Fibroblast of gingiva (primary cell): ENCODE data around the gene SYNPO2L.
"Not testable (repeated sequence)": the region's sequence is repeated elsewhere in the genome, so short reads cannot be mapped to it uniquely, and the experiment has no call there.

Experiments used
- DNase-seq: peaks from one replicate; pipeline ENCODE4 v3.0.0-alpha.2; 2011; ENCODE audit warnings: low read depth

Gene SYNPO2L, protein sequence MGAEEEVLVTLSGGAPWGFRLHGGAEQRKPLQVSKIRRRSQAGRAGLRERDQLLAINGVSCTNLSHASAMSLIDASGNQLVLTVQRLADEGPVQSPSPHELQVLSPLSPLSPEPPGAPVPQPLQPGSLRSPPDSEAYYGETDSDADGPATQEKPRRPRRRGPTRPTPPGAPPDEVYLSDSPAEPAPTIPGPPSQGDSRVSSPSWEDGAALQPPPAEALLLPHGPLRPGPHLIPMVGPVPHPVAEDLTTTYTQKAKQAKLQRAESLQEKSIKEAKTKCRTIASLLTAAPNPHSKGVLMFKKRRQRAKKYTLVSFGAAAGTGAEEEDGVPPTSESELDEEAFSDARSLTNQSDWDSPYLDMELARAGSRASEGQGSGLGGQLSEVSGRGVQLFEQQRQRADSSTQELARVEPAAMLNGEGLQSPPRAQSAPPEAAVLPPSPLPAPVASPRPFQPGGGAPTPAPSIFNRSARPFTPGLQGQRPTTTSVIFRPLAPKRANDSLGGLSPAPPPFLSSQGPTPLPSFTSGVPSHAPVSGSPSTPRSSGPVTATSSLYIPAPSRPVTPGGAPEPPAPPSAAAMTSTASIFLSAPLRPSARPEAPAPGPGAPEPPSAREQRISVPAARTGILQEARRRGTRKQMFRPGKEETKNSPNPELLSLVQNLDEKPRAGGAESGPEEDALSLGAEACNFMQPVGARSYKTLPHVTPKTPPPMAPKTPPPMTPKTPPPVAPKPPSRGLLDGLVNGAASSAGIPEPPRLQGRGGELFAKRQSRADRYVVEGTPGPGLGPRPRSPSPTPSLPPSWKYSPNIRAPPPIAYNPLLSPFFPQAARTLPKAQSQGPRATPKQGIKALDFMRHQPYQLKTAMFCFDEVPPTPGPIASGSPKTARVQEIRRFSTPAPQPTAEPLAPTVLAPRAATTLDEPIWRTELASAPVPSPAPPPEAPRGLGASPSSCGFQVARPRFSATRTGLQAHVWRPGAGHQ

DNA sequence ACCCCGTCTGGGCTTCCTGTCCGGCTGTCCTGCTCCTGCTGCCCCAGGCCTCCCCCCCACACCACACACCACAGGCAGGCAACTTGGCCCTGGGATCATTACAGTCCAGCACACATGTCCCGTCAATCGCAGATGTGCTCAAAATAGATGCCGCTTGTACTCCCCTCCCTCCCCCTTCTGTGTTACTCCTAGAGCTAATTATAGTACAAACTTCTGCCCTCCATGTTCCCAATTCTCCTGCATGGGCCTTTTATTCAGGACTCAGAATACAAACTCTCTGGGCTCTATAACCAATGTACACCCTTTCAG lies at the start of gene SYNPO2L:
Gene SYNPO2L (minus strand): TSS at position 40 of the 309 bp plus-strand sequence. CDS start 107 bp downstream, outside the sequence.
- DNase-seq, result no peak

DNA sequence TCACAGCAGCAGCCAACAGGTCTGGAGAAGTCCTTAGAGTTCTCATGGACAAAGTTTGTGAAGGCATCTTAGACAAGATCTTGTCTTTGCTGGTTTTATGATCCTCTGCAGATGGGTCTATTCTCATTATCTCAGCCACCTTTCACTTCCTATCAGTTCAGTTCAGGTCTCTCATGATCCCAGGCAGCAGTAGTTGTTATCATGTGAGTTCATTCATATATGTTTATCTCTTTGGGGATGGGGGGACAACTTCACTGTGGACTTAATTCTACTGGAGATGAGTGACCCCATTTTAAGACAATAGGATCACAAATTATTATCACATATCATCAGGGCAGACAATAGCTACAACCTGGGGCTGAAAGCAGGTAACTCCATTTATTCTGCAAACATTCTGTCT lies 48.1 kb upstream of the SYNPO2L start:
- not testable (repeated sequence) for DNase-seq

DNA sequence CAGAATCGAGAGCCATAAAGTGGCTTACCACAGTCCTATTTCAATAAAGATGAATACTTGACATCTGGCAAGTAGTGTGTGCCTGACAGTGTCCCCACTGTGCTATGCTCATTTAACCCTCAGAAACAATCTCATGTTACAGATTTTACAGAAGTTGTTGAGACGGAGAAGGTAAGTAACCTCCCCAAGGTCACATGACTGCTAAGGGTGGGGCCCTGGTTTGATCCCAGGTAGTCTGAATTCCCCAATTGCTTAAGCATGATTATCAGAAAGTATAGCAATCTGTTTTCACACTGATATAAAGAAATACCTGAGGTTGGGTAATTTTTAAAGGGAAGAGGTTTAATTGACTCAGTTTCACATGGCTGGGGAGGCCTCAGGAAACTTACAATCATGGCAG lies 43.0 kb upstream of the SYNPO2L start:
- DNase-seq, result not testable (repeated sequence)

DNA sequence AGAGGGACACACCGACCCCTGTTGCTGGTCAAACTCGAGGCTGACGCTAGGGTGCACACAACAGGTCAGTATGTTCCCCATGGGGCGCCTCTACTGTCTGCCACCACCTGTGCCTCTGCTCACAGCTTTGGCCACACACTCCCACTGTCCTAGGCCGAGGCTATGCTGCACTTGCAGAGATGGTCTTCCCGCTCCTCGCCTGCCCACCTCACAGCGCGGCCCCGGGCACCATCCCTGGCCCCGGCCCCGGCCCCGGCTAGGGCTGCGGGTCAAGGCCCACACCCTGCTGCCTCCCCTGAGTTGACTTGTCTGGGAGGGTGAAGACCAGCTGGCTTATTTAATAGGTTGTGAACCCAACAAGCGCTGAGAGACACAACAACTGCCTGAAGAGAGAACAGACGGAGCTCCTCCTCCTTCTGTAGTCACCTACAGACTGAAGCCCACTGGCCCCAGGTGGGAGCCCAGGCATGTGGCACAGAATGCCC lies 41.9 kb upstream of the SYNPO2L start, which contains the start of gene AGAP5:
Gene AGAP5 (minus strand): TSS at position 435 of the 485 bp plus-strand sequence. CDS start 354 bp downstream, at position 81.
- DNase-seq, result not testable (repeated sequence)

DNA sequence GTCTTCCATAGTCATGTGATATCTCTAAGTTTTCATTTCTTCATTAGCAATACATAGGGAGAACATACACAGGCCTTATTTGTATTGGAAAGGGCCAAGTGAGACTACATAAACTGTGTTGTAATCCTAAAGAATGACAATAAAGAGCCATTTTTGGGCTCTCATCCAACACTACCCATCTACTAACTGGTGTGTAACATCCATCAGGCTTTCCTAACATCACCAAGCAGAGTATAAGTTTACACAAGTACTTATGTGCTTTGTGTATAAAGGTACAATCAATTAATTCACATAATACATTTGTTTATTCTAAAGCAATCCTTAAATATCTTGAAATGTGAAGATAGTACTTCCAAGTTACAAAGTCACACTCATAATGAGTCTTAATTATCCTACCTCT lies 39.5 kb upstream of the SYNPO2L start:
- peak; percentile 63 for DNase-seq

DNA sequence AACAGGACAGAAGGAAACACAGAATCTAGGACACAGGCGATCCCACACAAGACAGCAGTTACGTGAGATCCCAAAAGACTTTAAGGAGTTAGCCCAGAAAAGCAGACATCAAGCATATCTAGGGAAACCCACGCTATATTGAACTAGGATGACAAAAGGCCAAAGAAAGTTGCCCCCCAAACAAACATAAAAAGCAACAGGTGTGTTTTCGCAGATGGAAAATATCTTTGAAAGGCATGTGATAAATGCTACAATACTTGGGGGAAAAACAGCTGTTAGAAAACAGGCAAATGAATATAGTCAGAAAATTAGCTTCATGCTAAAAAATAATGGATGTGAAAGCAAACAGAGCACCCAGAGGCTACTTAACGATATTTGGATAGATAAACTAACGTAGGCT lies 34.9 kb upstream of the SYNPO2L start:
- DNase-seq, result not testable (repeated sequence)

DNA sequence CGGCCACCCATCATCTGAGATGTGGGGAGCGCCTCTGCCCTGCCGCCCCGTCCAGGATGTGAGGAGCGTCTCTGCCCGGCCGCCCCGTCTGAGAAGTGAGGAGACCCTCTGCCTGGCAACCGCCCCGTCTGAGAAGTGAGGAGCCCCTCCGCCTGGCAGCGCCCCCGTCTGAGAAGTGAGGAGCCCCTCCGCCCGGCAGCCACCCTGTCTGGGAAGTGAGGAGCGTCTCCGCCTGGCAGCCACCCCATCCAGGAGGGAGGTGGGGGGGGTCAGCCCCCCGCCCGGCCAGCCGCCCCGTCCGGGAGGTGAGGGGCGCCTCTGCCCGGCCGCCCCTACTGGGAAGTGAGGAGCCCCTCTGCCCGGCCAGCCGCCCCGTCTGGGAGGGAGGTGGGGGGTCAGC lies 33.8 kb upstream of the SYNPO2L start:
- not testable (repeated sequence) for DNase-seq

DNA sequence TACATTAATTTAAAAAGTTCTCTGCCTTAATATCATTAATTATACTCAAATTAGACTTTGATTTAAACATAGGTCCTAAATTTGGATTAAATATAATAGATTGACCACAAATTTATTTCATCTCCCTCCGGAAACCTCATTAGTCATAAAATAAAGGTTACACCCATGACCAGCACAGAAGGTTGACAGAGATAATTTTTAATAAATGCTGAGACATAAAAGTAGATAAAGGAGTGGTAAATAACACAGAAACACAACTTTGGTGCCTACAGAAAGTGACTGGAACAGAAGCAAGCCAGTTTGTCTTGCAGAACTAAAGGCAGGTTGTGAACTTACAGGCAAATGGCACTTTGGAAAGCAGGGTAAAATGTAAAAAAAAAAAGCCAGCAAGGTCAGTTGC lies 31.8 kb upstream of the SYNPO2L start:
- DNase-seq, result not testable (repeated sequence)

DNA sequence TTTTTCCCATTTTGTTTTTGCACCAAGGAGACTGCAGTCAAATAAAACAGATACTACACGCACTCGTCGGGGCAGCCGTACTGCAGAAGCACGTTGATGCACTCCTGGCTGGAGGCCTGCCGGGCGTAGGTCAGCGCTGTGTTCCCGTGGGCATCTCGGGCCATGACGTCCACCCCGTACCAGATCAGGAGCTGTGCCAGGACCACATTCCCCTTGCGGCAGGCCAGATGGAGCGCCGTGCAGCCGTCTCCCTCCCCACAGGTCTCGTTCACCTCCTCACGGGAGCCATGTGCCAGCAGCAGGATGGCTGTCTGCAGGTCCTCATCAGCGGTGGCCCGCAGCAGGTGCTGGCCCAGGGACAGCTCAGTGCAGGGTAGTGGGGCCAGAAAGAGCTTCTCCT lies 18.7 kb upstream of the SYNPO2L start:
- DNase-seq, result not testable (repeated sequence)

DNA sequence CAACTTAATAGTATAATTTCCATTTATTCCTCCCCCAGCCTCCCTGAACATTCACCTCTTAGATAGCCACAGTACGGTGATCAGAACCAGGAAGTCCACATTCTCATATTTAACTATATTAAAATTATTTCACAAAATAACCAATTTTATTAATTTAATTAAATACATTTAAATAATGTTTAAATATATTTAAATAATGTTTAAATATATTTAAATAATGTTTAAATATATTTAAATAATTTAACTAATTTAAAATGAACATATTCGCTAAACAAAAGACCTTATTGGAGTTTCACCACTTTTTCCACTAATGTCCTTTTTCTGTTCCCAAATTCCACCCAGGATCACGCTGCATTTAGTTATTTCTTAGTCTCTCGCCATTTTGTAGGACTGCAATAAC lies 12.5 kb upstream of the SYNPO2L start:
- DNase-seq, result not testable (repeated sequence)

DNA sequence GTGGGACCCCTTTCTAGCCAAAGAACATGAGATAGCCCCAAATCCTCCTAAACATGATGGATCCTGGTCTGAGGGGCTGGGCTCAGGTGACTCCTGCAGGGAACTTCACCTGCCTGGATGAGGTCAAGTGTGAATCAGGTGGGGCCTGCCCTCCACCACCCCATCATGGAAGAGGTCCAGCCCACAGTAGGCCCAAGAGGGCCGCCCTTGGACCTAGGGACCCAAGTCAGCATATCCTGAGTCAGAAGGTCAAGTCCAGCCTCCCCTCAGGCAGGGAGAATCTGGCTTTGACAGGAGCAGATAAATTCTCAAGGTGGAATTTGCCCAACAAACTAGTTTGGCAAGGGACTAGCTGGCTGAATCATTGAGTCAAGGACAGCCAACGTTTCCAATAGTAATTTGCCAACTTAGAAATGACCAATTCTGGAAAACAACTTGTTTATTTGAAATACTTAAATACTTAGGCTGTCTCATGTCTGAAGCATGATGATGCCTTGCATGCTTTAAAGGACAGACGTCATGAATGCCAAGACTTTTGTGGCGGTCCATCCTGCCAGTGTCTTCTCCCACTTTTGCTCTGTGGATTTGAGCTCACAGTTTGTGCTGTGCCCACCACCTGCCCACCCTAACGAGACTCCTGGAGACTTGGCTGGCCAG lies 10.5 kb upstream of the SYNPO2L start:
- DNase-seq, result peak; percentile 74

DNA sequence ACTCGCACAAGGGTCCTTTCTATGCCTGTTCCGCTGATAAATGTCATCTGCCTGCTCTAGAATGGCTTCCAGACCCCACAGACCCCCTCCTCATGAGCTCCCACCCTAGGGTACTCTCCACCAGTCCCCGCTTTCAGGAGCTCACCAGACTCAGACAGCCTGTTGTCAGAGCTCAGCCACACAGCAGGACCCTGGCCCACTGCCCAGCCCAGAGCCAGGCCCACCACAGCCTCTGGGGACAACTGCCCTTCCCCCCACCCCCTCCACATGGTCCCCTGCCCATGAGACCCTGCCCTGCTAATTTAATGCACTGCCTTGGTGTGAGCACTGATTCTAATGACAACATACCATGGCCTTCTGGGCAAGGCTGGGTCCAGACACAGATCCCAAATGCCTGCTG lies 9.8 kb upstream of the SYNPO2L start:
- not testable (repeated sequence) for DNase-seq

DNA sequence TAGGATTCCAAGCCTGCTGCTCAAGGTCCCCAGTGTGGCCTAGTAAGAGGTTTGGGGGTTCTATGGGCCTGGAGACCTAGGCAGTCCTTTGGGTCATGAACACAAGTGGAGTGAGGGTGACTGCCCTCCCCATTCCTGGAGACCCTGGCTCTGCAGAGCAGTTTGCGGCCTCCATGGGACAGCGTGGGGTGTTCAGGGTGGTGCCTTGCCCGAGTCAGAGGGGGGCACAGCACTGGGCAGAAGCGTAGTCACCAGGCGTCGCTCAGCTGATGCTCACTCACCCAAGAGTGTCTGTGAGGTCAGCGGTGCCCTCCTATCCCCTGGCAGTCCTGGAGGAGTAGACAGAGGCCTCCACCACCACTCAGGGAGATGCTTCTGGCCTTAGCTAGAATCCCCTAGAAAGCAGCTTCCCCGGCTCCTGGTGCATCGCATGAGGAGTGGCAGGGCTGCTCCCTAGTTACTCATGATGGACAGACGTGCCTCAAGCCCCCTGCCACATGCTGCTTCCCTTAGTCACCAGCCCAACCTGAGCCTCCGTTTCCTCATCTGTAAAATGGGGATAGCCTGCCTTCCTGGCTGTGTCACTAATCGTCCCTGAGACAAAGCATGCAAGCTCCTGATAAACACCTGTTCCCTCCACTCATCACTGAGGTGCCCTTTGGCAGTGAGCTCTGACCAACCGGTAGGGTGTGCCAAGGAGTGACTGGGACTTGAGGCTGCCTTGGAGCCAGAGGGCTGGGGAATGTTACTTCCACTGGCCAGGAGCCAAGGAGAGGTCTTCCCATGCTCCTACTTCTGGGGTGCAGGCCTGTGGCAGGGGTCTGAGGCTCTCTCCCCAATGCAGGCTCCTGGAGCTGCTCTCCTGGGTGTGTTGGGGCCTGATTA lies 8.6 kb upstream of the SYNPO2L start:
- DNase-seq, result not testable (repeated sequence)

DNA sequence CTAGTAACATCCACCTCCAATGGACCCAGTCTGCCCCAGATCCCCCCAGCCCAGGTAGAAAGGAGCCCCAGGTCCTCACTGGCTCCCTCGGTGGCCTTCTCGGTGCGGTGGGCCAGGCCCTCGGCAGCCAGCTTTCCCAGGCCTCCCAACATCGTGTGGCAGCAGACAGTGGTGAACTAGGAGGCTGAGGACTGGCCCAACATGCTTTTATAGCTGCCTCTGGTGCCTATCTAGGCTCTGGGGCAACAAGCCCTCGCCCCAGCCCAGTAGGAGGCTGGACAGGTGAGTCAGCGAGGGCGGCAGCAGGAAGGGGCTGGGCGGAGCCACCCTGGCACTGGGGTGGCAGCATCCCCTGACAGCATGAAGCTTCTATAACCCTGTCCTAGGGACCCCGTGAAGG lies 7.8 kb upstream of the SYNPO2L start:
- DNase-seq, result not testable (repeated sequence)

DNA sequence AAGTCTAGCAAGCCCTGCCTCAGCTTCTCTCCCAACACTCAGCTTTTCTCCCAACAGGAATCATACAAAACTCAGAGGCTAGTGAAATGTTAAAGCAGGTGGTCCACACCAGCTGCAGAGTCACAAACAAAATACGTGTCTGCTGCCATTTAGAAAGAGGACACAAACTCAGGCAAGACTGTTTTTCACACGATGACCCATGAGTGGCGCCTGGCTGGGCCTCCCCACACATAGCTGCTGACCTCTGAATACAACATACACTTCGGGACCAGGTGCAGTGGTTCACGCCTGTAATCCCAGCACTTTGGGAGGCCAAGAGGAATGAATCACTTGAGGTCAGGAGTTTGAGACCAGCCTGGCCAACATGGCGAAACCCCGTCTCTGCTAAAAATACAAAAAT lies 6.9 kb upstream of the SYNPO2L start:
- DNase-seq, result not testable (repeated sequence)

DNA sequence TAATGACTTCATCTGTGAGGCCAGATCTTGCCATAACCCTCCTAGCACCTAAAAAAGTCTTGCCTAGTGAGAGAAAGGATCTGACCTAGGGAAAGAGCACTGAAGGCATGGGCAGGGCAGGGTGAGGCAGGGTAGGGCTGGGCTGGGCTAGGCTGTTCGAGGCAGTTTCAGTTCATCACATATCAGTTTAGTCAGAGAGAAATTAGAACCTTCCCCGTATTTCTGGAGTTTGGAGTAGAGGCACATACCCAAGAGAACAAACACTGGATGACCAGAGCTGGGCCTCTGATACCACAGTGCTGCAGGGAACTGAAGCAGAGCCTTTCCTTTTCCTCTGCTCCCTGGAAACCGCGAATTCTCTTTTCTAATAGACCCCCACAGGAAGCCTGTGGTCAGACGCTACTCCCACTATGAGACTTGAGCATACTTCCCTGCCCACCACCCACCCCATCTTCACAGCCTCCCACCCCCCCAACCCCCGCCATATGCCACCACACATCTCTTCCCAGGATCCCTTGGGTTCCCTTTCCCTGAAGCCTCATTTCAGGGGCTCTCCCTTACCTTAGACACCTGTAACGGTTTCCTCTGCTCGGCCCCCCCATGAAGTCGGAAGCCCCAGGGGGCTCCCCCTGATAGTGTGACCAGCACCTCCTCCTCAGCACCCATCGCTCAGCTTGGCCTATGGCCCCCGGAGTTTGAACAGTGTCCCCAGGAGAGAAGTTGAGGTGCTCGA lies 406 bp downstream of the SYNPO2L start:
- DNase-seq, result no peak

DNA sequence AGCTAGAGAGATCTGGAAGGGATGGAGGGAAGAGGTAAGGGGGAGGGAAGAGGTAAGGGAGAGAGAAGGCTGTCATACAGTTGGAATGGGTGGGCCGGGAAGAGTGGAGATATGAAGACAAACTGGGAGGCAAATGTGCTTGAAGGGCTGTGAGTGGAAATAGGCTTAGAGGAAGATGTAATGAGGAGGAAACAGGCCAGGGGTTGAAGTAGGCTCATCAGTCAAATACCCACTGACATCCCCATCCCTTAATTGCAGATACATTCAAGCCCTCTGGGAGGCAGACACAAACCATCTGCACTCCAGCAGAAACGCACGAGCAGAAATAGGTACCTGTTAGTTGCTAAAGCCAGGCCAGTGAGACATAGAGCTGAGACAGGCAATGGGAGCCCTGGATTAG lies 2.1 kb downstream of the SYNPO2L start:
- DNase-seq, result no peak

DNA sequence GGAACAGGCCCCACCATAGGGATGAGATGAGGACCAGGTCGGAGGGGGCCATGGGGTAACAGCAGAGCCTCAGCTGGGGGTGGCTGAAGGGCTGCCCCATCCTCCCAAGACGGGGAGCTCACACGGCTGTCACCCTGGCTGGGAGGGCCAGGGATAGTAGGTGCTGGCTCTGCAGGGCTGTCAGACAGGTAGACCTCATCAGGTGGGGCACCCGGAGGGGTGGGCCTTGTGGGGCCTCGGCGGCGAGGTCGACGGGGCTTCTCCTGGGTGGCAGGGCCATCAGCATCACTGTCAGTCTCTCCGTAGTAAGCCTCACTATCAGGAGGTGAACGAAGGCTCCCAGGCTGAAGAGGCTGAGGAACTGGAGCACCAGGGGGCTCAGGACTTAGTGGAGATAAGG lies 2.6 kb downstream of the SYNPO2L start:
- DNase-seq, result no peak

DNA sequence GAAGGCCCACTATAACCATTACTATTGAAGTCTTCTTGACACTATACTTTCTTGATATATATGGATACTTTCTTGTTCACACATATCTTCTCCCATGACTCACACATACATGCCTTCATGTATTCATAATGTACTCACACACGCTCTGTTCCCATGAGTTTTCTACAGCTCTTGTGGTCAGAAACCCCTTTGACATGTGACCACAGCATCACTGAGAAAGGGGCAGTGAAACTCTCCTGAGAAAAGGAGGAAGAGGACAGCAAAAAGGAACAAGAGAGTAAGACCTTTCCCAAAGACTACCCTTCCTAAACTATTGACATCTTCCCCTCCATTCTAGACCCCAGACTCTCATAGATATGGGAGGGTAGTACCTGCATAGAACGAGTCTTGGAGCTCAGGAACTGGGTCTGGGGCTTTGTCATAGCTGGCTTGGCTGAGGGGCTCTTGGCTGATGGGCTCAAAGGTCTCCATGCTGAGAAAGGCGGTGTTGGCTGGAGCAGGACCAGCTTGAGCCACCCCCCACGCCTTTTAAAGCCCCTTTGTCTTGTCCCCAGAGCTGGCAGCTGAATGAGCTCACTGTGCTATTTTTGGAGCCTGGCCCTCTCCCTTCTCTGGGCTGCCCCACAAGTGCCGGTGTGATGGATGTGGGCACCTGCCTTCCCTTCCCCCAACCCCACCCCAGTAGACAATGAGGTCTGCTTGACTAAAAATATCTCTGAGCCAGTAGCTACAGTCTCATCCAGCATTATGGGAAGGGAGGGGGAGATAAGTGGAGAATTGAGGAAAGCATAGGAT lies 5.1 kb downstream of the SYNPO2L start:
- no peak for DNase-seq
